ENCODE measurements around the gene BIN1.

Gene BIN1

GRCh38 chr2:127106991-127107621 is at the start of gene BIN1:
TSS of gene BIN1 (minus strand) at chr2:127107154. CDS start at chr2:127106943, 211 bp downstream.
- DNase-seq (ENCODE audit: low read depth in 2 of 2) = peak; percentile 30 to 60

GRCh38 chr2:127155947-127156346 is 49.0 kb upstream of the BIN1 start:
- no peak for DNase-seq (ENCODE audit: low read depth in 2 of 2)

- no peak for DNase-seq (ENCODE audit: low read depth in 2 of 2)
Observed at GRCh38 chr2:127155028-127155581, 48.2 kb upstream of the BIN1 start.

- DNase-seq (ENCODE audit: low read depth in 2 of 2) = no peak
Observed at GRCh38 chr2:127154396-127154795, 47.4 kb upstream of the BIN1 start.

DNA sequence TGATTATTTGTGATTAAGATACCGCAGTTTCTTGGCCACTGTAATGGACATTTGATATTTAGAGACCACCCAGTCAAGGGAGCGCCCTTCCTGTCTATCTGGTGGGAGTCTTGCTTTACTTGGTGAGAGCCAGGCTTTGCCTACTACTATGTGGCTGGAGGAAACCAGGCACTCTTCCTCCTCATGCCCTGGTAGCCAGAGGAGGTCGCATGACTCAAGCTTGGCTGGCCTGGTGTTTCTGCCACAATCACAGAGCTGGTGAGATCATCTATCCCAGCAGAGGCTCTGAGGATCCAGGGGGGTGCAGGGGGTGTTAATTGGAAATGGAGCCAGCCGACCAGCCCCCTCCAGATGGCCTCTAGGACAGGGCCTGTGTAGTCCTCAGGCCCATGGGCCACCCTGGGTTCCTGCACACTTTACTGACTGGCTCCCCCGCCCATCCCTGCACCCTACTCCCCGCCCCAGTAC is 46.8 kb upstream of the BIN1 start:
- no peak for DNase-seq (ENCODE audit: low read depth in 2 of 2)

- DNase-seq (ENCODE audit: low read depth in 2 of 2) = no peak
Observed at GRCh38 chr2:127150996-127151395, 44.0 kb upstream of the BIN1 start.

DNA sequence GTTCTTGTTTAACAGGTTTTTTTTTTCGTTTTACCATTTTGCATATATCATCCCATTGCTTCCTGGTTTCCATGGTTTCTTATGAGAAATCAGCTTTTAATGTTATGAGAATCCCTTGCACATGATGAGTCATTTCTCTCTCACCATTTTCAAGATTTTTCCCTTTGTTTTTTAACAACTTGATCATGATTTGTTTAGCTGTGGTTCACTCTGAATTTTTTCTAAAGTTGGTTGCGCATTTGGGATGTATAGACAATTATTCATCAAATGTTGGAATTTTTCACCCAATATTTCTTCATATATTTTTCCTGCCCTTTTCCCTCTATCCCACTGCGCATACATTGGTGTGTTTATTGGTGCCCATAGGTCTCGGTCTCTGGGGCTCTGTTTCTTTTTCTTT is 42.4 kb upstream of the BIN1 start:
- no peak for DNase-seq (ENCODE audit: low read depth in 2 of 2)

GRCh38 chr2:127146820-127147502 is 40.0 kb upstream of the BIN1 start:
- no peak for DNase-seq (ENCODE audit: low read depth in 2 of 2)

DNA sequence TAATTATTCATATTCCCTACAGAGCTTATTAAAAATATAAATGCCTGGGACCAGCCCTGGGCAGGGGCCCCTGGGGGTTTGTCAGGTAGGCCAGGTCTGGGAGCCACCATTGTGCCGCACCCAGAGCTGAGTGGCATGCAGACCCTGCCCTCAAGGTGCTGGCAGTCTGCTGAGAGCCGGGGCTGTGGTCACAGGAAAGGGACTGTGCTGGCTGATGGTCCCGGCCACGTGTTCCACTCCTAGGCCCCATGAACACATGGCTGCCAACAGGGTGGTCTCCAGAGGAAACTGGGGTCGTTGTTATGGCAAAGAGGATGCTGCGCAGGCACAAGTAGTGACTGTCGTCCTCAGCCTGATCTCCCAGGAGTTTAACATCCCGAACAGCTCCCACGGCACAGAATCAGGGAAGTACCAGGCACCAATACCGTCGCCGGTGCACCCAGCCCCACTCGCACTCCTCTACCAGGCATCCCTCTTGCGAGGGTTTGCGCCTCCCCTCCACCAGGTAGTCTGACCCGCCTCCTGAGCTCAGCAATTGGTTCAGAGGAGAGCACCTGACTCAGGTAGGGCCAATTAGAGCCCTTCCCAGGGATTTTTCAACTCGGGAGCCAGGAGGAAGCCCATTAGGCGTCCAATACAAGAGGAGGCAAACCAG is 39.2 kb upstream of the BIN1 start:
- no peak for DNase-seq (ENCODE audit: low read depth in 2 of 2)

DNA sequence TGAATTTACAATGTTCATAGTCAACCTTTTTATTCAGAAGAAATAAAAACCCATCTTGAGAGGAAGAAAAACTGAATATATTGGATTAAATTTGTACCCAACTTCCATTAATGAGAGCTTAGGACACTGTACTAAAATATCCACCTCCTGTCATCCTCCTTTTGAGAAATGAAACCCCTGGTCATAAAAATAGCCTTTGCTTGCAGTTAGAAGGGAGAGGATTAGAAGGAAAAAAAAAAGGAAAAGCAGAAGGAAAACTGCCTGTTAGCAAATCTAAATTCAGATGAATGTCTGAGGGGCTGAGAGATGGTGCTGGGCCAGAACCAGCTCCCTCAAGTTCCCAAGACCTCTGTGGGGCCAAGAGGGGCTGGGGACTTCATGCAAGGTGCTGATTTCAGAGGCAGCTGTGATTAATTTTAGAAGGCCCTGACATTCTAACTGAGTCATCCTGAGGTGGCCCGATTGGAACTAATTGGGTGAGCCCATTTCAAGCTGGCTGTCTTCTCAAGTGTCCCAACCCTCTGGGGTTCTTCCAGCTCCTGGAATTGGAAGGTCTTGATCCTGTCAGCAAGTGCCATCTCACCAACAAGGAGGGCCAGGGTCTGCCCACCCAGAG is 38.4 kb upstream of the BIN1 start:
- no peak for DNase-seq (ENCODE audit: low read depth in 2 of 2)

- no peak for DNase-seq (ENCODE audit: low read depth in 2 of 2)
Observed at GRCh38 chr2:127143841-127144782, 37.2 kb upstream of the BIN1 start.

- DNase-seq (ENCODE audit: low read depth in 2 of 2) = no peak
Observed at GRCh38 chr2:127142663-127143630, 36.0 kb upstream of the BIN1 start.

DNA sequence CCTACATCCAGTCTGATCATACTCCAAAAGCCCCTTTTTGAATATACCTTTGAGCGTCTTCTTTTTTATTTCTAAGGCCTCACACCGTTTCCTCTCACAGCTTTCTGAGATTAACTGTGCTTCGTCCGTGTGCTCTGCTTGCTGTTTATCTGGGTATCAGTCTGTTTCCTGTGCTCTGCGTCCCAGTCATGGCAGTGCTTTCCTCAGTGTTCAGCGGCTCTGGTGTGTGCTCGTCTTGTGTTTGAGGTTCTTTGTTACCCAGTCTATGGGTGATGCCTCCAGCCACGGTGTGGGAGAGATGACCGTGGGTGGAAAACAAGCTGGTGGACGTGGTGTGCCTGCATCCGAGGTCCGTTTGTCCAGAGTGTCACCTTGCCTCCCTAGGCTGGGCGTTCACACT is 33.6 kb upstream of the BIN1 start:
- DNase-seq (ENCODE audit: low read depth in 2 of 2) = no peak

- no peak for DNase-seq (ENCODE audit: low read depth in 2 of 2)
Observed at GRCh38 chr2:127139766-127140165, 32.8 kb upstream of the BIN1 start.

GRCh38 chr2:127138281-127138680 is 31.3 kb upstream of the BIN1 start:
- no peak for DNase-seq (ENCODE audit: low read depth in 2 of 2)

GRCh38 chr2:127137741-127138140 is 30.8 kb upstream of the BIN1 start:
- DNase-seq (ENCODE audit: low read depth in 2 of 2) = no peak

DNA sequence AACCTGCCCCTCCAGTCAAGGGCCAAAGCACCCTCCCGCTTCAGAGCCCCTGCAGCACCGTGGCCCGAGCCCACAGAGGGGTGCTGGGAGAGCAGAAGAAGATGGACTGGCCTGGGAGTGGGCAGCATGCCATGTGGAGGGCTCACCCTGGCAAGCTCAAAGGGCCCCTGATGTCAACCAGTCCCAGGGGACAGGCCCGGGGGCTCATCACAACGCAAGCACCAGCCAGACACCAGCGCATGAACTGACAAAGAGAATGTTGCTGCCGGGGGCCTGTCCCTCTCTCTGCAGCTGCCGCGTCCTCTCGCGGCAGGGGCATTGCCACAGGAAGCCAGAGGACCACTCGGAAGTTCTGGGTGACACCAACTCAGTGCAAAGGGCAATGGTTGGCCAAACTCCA is 30.3 kb upstream of the BIN1 start:
- no peak for DNase-seq (ENCODE audit: low read depth in 2 of 2)

GRCh38 chr2:127134833-127135830 is 28.2 kb upstream of the BIN1 start:
- DNase-seq (ENCODE audit: low read depth in 2 of 2) = no peak

- DNase-seq (ENCODE audit: low read depth in 2 of 2) = no peak
Observed at GRCh38 chr2:127134235-127134634, 27.3 kb upstream of the BIN1 start.

Data from stimulated activated CD4-positive, alpha-beta T cell treated with anti-CD3 and anti-CD28 coated beads, Interleukin-15, amount 100 ng/mL, for 48 hours (primary cell).